Omental fat pad (tissue), 4 donors: ENCODE measurements around the gene SYTL3. TPM values are rescaled to one million over a fixed set of nuclear protein-coding genes. Genes with fewer than 3 reads are reported as not detected.
A peak's percentile ranks its signal among the peaks of the same experiment; 100 is the strongest.

Experiments
- ATAC-seq: fragments of 150-250 bp; one replicate; pipeline ENCODE4 v1.9.1; 2016; ENCODE audit warnings: mild to moderate bottlenecking, moderate library complexity; ENCODE audit not compliant: low FRiP score
- DNase-seq: peaks from one replicate; pipeline ENCODE4 v3.0.0-alpha.2; 2019; ENCODE audit warnings: low spot score
- total RNA-seq, 4 donors: library from RNA; depleted of rRNA; stranded (reverse); fragments of >200 nt; gene quantifications; one replicate each; pipeline ENCODE4 v1.1.0, GENCODE V29; 2016
- TF ChIP-seq, protein P1 (sequence below), 3 donors: fragments of 450-650 bp; IDR thresholded peaks; one replicate each; pipeline ENCODE4 v1.5.1; 2016 to 2017; ENCODE audit warnings: antibody characterized with exemption in 3 of 3, mild to moderate bottlenecking in 3 of 3, moderate library complexity in 2 of 3

SYTL3 gene
- total RNA-seq, 4 donors from 2014 or later: 5.3 to 16.3 (median 6.8) TPM

DNA sequence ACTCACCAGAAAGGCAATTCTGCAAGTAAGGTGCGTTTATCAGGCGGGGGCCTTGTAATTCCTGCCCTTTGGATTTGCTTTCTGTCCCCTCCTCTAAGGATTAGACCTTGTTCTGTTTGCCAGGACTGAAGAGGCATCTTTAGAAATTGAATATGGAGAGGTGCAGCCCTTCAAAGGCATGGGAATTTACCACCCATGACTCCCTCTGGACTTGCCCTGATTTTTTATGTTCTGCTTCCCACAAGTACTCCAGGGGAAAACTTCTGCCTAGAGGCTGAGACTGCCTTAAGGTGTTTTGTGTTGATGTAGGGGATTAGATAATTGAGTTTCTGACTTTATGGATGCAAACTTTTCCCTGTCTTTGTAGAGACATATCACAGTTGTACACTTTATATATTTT is 30.2 kb downstream of the SYTL3 start:
- ATAC-seq: no peak
- TF ChIP-seq, protein P1, sequence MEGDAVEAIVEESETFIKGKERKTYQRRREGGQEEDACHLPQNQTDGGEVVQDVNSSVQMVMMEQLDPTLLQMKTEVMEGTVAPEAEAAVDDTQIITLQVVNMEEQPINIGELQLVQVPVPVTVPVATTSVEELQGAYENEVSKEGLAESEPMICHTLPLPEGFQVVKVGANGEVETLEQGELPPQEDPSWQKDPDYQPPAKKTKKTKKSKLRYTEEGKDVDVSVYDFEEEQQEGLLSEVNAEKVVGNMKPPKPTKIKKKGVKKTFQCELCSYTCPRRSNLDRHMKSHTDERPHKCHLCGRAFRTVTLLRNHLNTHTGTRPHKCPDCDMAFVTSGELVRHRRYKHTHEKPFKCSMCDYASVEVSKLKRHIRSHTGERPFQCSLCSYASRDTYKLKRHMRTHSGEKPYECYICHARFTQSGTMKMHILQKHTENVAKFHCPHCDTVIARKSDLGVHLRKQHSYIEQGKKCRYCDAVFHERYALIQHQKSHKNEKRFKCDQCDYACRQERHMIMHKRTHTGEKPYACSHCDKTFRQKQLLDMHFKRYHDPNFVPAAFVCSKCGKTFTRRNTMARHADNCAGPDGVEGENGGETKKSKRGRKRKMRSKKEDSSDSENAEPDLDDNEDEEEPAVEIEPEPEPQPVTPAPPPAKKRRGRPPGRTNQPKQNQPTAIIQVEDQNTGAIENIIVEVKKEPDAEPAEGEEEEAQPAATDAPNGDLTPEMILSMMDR (IDR thresholded peaks at IDR 0.05): no peak
- no peak for DNase-seq

- no peak for DNase-seq
- no peak for ATAC-seq
- TF ChIP-seq, protein P1 (IDR thresholded peaks at IDR 0.05): no peak
Observed at GRCh38 chr6:158680481-158680880, 30.6 kb downstream of the SYTL3 start.

DNA sequence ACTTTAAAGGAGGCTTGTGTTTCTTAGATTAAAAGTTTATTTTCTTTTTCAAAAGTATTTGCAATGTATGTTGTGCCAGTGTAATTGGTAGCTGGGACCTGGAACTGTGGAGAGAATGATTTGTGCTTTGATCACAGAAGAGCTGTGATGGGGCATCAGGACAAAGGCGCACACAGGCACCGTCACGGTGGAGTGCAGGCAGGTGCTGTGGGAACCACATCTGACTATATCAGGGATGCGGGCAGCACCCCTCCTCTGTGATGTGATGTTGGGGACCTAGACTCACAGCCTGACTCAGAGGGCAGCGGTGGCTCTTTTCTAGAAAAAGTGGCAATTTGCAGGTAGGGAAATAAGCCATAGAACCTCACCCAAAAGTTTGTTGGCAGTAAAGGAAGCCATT is 34.5 kb downstream of the SYTL3 start:
- TF ChIP-seq, protein P1 (IDR thresholded peaks at IDR 0.05): no peak
- DNase-seq: no peak

GRCh38 chr6:158684745-158685324 is 35.0 kb downstream of the SYTL3 start:
- TF ChIP-seq, protein P1 (IDR thresholded peaks at IDR 0.05): no peak
- ATAC-seq: peak; percentile 75
- no peak for DNase-seq

More for the DNA sequence above, 34.5 kb downstream of the SYTL3 start:
- peak; percentile 25 for ATAC-seq

- ATAC-seq: no peak
- DNase-seq: no peak
- TF ChIP-seq, protein P1 (IDR thresholded peaks at IDR 0.05): no peak
Observed at GRCh38 chr6:158686311-158686710, 36.5 kb downstream of the SYTL3 start.

DNA sequence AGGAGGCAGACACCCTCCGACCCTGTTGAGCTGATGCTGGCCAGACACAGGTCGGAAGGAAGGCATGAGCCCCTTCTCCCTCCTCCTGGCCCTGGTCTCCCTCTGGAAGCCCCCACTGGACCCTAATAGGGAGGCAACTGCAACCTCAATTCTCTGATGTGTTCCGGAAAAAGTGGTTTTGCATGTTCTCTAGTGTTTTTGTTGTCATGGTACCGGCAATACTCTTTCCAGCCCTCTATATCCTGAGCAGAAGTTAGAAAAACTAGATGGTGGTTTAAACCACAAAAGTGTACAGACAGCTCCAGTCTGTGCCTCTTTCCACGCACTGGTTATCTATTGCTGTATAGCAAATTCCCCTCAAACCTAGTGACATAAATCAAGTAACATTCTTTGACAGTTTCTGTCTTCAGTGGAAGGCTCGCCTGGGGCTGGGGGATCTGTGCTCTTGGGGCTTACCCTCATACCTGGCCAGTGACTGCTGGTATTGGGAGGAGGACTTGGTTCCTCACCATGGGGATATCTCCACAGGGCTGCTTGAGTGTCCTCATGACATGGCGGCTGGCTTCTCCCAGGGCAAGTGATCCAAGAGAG is 37.0 kb downstream of the SYTL3 start:
- no peak for ATAC-seq
- no peak for DNase-seq
- TF ChIP-seq, protein P1 (IDR thresholded peaks at IDR 0.05): no peak

DNA sequence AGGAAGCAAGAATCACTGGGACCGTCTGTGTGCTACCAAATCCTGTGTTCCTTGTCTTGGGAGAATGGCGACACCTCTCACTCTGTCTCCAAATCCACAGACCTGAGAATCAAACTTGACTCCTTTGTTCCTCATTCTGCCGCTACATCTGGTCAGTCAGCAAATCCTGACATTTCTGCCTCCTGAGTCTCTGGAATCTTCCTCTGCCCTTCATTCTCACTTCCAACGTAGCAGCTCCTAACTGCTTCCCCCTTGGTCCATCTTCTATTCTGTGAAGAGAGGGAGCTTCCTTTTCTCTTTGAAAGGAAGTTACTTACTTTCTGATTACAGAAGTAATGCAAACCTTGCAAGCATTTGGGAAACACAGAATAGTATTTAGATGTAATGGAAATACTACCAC is 37.7 kb downstream of the SYTL3 start:
- ATAC-seq (no peak), DNase-seq (no peak)
- TF ChIP-seq, protein P1 (IDR thresholded peaks at IDR 0.05): no peak
